NCI-H446 (cell line): ENCODE measurements around the gene OXLD1.

ENCODE experiments used
- DNase-seq, 2 experiments: peaks; one replicate each; lab custom pipeline; 2025; lab: John Stamatoyannopoulos, UW

OXLD1 gene

DNA sequence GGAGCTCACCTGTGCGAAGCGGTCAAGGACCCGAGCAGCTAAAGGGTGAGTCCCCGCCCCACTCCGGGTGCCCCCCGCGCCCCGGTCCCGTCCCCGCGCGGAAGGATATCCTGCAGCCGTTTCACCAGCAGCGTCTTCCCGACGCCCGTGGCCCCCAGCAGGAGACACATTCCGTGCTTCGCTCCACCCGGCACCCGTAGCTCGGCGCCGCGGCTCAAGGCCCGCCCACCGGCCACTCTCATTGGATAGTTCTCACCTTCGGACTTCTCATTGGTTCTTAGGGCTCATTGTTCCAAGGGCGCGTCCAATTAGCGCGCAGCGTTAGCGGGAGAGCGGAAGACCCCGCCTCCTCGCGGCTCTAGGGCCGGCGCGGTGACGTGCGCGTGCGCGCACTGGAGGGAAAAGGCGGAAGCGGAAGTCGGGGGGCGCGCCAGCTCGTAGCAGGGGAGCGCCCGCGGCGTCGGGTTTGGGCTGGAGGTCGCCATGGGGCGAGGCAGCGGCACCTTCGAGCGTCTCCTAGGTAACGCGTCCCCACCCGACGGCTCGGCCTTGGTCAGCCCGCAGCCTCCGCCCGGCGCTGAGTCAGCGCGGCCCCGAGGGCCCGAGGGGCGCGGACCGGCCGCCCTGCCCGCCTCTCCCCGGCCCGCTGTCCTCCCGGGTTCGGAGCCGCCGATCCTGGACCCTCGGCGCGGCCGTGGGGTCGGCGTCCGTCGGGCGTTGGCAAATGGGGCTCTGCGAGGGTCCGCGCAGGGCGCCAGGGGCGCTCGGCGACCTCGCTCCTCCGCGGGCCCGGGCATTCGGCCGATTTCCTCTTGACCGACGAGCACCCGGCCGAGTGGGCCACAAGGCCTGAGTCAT is 17.4 kb upstream of the OXLD1 start, which contains the start of the genes ARL16 and HGS:
Gene ARL16, minus strand, starts transcription at position 214 of the 858 bp plus-strand sequence. Its CDS starts 44 bp downstream, at position 170.
Gene HGS, plus strand, starts transcription at position 428 of the 858 bp plus-strand sequence. Its CDS starts 56 bp downstream, at position 484.
- peak; percentile 98 to 100 for DNase-seq

- DNase-seq, result peak in 1 of 2 experiments; percentile 56
Measured at GRCh38 chr17:81683208-81683583, 16.8 kb upstream of the OXLD1 start.

- DNase-seq, result peak in 1 of 2 experiments; percentile 37
Measured at GRCh38 chr17:81682565-81683207, 16.3 kb upstream of the OXLD1 start.

DNA sequence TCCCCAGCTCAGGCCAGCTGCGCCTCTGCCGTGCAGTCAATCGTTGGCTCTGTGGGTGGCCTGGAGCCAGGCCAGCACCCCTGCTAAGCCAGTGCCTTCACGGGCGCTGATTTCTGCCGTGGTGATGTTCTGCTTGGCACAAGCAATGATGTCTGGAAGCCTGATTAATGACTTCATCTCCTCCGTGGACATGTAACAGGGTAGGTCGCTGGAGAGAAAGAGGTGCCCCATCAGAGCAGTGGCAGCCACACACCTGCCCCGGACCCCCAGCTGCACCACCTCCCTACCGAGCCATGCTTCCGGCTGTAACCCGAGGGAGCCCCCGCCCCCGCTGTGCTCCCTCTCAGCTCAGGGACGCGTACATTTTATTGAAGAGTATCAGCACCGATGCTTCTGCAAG is 15.3 kb upstream of the OXLD1 start:
- peak in 1 of 2 experiments; percentile 62 for DNase-seq

- DNase-seq, result no peak
Measured at GRCh38 chr17:81680150-81680549, 13.7 kb upstream of the OXLD1 start.

GRCh38 chr17:81676906-81677305 is 10.5 kb upstream of the OXLD1 start:
- DNase-seq, result no peak

- DNase-seq, result peak in 1 of 2 experiments; percentile 24
Measured at GRCh38 chr17:81675515-81676221, 9.3 kb upstream of the OXLD1 start.

DNA sequence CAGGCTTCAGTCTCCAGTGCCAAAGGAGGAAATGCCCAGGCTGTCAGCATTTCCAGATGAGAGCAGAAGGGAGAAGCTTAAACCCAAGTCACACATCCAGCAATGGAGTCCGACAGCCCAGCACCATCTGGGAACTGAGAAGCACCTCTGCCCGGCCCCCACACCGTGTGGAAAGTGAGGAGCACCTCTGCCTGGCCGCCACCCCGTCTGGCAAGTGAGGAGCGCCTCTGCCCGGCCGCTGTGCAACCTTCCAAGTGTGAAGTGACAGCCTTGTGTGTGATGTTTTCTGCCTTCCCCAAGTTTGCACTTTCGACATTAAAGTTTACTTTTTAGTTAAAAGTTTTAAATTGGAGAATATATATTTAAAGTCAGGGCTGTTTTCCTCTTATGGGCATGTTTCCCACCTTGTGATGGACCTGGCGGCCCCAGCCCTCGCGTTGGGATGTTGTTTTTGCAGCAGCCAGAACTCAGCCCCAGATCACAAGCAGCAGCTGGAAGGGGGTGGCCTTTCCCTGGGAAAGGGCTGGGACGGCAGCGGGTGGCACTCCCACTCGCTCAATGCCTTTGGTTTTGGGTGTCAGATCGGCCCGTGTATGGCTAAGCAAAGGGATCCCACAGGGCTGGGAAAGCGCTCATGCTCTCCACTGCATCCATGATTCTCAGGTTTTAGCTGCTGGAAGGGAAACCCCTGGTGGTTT is 7.3 kb upstream of the OXLD1 start:
- no peak for DNase-seq

GRCh38 chr17:81672954-81673353 is 6.5 kb upstream of the OXLD1 start:
- no peak for DNase-seq

DNA sequence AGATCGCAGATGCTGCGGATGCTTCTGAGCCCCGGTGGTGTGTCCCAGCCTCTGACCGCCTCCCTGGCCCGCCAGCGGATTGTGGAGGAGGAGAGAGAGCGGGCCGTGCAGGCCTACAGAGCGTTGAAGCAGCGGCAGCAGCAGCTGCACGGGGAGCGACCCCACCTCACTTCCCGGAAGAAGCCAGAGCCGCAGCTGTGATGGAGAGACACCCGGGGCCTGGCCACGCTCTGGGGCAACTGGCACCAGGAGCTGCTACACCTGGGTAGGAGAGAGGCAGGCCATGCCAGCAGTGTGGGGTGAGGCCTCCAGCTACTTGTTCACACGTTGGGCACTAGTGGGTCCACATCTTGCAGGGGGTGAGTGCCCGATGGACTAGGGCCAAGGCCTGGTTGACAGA is 6.1 kb upstream of the OXLD1 start:
- no peak for DNase-seq

- peak in 1 of 2 experiments; percentile 33 for DNase-seq
Measured at GRCh38 chr17:81667754-81668153, 1.3 kb upstream of the OXLD1 start.

DNA sequence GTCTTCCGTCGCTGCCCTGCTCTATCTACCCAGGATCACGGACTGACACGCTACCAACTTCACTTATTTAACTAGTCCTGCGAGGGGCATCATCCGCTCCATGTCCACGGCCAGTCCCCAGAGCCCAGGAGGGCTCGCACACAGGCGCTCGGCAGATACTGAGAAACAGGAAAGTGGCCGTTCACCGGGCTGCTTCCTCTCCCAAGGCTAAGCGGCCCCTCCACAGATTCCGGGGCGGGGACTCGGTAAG is 388 bp downstream of the OXLD1 start:
- DNase-seq, result no peak

DNA sequence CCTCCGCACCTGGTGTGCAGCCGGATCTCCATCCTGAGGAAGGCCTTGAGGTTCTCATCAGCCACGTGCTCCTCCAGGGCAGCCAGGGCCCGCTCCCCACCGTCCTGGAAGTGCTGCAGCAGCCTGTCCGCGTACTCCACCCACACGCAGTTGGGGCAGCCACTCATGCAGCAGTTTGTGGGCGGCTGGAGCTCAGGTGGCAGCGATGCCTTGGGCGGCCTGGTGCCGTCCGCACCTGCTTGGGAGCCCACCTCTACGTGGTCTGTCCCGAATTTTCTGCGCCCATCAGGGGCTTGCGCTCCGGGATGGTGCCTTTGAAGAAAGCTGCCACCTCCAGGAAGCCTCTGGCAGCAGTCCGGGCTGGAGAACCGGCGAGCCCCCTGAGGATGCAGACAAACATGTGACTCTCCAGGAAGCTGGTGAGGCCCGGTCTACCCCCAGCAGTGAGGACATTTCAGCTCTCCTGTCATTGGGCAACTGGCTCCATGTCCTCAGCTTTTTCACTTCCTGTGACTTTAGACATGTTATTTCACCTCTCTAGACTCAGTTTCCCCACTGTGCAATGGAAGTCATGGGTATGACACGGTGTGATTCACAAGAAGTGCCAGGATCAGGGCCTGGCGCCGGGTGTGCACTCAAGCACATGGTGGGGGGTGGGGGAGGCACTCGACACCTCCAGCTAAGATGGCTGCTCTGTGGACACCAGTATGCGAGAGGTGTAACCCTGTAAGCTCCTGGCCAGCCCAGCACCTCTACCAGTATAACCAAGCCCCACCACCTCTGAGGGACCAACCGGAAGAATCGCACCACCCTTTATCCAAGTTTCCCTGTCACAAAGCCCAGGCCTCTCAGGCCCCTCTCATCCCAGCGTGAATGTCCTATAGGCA is 957 bp downstream of the OXLD1 start:
- DNase-seq, result peak in 1 of 2 experiments; percentile 34

DNA sequence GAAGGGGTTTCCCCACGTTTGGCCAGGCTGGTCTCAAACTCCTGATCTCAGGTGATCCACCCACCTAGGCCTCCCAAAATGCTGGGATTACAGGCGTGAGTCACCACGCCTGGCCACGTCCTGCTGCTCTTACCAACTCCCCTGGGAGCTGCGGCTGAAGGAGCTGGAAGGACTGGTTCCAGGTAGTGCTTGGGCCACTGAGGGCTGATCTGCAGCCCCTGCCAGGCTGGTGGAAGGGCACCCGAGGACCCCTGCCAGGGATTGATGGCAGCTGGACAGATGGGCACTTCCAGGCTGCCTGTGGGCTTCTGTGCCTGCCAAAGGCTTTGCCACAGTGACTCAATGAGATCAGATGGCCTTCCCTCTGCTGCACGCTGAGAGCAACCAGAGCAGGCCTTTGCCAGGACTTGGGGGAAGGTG is 2.3 kb downstream of the OXLD1 start:
- DNase-seq, result no peak

- DNase-seq, result no peak
Measured at GRCh38 chr17:81662002-81662401, 4.4 kb downstream of the OXLD1 start.

DNA sequence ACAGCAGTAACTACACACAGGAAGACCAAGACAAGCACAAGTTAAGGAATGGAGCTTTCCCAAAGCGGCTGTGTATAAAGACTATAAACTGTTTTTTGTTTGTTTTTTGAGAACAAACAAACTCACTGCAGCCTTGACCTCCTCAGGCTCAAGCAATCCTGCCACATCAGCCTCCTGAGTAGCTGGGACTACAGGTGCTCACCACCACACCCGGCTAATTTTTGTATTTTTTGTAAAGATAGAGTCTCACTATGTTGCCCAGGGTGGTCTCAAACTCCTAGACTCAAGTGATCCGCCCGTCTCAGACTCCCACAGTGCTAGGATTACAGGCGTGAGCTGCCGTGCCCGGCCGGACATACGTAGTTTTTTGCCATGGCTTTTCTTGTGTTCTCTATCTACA is 6.0 kb downstream of the OXLD1 start:
- DNase-seq, result no peak

DNA sequence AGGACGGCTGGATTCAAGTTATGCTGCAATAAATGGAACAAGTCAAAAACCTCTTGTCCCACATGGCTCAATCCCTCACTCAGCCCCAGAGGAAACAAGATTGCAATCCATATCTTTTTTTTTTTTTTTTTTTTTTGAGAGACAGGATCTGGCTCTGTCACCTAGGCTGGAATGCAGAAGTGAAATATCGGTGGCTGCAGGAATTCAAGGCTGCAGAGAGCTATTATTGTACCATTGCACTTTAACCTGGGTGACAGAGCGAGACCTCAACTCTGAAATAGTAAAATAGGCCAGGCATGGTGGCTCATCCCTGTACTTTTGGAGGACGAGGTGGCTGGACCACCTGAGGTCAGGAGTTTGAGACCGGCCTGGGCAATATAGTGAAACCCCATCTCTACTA is 7.4 kb downstream of the OXLD1 start:
- no peak for DNase-seq

DNA sequence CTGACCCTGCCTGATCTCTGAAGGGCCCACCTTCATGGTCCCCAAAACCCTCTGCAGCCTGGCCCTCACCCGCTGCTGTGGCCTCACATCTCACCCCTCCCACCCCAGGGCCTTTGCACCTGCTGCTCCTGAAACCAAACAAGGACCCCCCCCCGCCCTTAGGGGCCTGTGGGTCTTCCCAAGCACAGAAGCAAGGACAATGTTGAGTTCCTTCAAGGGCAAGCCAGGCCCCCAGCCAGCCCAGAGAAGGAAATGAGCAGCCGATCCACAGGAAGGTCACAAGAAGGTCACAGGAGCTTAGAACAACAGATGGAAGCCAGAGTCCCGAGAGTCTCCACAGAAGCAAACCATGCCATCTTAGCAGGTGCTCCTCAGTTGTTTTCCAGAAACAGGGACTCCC is 9.6 kb downstream of the OXLD1 start:
- no peak for DNase-seq

- DNase-seq, result no peak
Measured at GRCh38 chr17:81656118-81656743, 10.2 kb downstream of the OXLD1 start, which contains the start of gene PDE6G. Gene PDE6G, minus strand, starts transcription at chr17:81656542. Its CDS starts 3,237 bp downstream, at chr17:81653305.

DNA sequence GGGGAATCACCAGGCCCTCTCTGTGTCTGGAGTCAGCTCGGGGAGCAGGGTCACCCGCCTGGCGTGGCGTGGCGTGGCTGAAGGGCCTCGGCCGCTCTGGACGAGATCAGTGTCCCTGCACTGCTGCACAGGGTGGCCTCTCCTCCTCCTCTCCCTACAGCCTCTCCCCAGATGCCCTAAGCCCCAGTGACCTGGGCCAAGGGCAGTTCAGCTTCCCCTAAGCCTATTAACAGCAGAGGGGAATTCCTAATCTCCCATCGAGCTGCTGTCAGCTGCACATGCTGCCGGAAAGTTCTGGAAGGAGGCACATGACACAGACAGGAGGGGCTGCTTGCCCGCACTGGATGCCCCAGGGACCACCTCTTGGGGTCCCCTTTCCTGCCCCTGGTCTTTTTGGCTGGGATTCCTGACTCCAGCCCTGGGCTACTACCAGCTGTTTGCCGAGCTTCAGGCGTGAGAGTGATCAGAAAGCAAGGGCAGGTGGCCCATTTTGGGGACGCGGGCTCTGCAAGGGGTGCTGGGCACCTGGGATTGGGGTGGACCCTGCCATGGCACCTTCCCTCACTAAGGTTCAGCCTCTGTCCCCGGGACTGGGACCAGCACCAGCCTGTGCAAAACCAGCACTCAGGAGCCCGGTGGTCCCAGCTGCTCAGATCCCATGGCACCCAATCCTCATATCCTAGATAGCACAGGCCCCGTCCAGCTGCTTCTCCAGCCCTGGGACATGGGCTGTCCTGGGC is 10.9 kb downstream of the OXLD1 start:
- DNase-seq, result no peak
